HG03571 (cell line): Measurements from ENCODE around the gene DTWD2.

Experiments used
- ATAC-seq: cut with Tn5 transposase; IDR thresholded peaks from one replicate; pipeline ENCODE4 v1.9.1; 2021; ENCODE audit not compliant: unreplicated experiment

The DTWD2 gene, protein sequence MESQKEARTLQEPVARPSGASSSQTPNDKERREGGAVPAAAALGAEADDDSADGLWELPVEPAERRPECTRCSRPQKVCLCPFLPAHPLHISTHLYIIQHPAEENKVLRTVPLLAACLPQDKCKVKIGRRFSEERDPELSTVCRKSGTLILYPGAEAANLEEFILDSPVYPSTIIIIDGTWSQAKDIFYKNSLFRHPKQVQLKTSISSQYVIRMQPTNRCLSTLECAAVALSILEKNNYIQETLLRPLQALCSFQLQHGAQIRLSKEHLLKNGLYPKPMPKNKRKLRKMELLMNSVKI

GRCh38 chr5:118987988-118988865 is at the start of gene DTWD2:
Gene DTWD2 (minus strand): TSS chr5:118988547. CDS start chr5:118988511, 36 bp downstream.
- peak; percentile 98 for ATAC-seq

DNA sequence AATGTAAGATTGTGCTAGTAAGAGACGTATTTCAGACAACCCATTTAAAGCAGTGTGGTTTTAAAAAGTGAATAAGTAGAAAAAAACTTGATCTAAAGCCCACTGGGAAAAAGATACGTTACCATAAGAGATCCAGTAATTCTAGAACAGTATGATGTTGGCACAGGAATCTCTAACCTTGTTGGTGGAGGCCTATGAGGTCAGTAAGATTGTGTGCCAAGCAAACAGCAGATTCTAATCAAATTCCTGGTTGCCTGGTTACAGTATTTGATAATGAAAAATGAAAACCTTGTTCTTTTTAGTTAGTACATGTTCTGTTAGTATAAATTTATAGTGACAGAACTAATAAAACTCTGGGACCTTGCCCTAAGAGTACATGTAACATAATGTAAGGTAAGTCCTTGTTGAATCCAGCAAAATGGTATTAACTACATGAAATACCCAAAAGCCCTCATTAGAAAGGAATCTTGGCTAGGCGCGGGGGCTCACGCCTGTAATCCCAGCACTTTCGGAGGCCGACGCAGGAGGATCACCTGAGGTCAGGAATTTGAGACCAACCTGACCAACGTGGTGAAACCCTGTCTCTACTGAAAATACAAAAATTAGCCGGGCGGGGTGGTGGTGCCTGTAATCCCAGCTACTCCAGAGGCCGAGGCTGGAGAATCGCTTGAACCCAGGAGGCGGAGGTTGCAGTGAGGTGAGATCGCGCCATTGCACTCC is 49.3 kb upstream of the DTWD2 start:
- no peak for ATAC-seq

DNA sequence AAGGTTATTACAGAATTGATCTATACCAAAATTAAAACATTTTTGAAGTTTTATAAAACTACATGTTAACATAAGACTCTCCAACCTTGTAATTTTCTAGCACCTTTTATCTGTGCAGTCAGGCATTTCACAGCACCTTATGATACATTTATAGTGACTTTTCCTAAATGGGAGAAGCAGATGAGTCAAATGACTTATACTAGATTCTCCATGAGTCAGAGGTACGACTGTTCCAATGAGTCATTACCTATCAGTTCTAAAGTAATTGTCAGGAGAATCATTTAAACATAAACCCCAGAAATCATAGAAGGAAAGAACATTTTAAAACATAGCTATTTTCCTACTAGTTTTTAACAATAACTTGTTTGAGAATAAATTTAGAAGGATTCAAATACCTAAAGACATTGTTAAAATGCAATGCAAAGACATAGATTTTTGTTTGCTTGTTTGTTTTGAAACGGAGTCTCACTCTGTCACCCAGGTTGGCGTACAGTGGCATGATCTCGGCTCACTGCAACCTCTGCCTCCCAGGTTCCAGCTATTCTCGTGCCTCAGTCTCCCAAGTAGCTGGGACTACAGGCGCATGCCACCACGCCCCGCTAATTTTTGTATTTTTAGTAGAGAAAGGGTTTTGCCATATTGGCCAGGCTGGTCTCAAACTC is 47.9 kb upstream of the DTWD2 start:
- no peak for ATAC-seq

DNA sequence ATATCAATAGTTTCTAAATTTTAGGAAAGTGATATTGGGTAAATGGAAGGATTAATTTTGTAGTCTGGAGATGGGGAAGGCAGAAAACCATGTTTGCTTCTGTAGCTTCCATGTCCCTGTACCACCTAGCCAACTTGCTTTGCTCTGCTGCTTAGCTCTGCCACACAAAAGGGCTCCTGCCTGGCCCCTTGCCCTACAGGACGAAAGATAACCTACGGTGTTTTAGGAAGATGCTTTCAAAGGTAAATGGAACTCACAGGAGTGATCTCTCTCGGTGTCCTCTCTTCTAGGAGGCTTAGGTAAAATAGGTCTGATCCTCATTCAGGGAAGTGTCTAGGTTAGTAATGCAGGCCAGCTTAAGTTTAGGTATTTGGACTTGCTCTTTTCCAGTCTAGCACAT is 44.8 kb upstream of the DTWD2 start:
- ATAC-seq, result no peak

DNA sequence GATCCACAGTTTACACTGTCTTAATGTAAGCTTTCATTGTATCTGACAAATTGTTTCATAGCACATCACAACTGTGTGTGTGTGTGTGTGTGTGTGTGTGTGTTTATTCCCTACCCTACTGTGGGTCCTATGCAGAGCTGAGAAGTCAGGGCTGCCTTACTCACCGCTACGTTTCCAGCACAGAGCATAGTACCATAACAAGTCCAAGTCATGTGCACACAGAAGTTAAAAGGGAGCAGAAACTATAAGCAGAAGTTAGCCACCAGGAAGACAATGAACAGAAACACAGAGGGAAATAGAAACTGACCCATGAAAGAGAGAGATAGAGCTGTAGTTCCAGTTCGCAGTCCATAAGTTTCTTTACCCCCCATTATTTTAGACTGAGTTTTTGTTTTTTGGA is 44.3 kb upstream of the DTWD2 start:
- ATAC-seq, result peak; percentile 35

DNA sequence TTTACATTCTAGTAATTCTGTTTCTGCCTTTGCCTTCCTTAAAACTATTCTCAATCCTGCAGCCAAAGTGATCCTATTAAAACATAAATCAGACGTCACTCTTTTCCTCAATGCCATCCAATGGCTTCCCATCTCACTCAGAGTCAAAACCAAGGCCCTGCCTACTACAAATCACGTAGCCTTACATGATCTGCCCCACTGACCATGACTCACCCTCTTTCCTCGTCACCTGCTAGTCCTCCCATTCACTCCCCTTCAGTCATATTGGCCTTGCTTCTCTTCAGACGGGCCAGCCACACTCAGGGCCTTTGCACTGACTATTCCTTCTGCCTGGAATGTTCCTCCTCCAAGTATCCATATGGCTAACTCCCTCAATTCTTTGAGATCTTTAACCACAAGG is 43.6 kb upstream of the DTWD2 start:
- ATAC-seq, result peak; percentile 43

DNA sequence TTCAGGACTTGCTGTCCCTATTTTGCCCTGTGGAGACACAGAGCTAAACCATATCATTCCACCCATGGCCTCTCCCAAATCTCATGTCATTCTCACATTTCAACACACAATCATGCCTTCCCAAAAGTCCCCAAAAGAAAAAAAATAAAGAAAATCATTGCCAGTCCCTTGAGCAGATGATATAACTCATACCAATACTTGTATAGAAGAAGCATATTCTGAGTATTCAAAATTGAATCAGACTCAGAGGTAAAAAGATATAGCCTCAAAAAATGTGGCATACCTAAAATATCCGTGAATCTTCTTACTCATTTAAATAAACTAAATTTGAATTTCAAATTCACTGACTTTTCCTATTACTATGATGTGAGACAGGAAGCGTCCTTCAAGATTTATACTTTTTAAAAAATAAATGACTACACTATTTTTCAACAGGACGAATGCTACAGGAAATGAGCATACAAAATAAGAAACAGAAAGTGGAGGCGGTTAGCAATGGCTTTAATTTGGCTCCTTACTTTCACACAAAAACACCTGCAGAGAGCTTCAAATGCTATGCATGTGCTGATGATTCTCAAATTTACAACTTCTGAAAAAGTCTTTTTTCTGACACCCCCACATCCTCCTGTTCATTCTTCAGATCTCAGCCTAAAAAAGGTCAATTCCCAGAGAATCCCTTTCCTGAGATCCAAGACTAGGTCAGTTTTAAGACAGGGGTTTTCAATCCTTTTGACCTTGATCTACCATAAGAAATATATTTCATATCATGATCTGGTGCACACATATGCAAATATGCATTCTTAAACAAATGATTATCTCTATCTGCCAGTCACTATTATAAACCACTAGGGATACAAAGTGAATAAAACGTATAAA is 42.9 kb upstream of the DTWD2 start:
- peak; percentile 63 for ATAC-seq

DNA sequence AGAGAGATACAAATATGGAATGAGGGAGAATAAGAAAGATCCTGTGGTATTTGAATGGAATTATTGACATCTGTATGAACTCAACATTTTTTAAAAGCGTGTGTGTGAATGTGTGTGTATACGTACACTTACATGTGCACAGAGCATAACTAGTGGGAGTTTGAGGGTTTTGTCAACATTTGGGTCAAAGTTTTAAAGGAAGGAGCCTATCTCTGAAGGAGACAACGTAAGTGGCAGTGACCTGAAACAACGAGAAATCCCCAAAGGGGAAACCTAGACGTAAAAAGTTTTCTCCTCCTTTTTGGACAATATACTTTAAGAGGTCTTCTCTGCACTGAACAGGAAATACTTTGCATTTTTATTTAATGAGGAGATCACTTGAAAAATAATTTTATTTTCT is 40.2 kb upstream of the DTWD2 start:
- no peak for ATAC-seq

DNA sequence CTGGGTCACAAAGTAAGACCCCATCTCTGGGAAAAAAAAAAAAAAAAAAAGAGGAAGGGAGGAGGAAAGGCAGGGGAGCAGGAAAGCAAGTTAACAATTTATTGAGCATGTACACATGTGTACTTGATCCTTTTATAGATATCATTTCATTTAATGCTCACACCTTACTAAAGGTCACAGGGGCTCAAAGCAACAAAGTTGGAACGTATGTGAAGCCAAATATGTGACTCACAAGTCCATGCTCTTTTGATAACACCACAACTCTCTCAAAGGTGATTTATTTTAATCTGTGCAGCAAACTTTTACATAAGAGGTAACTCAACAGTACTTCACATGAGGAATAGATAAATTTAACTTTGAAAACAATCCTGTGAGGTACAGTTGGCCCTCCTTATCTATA is 34.4 kb upstream of the DTWD2 start:
- ATAC-seq, result no peak

- no peak for ATAC-seq
Measured at GRCh38 chr5:119022017-119022745, 33.8 kb upstream of the DTWD2 start.

DNA sequence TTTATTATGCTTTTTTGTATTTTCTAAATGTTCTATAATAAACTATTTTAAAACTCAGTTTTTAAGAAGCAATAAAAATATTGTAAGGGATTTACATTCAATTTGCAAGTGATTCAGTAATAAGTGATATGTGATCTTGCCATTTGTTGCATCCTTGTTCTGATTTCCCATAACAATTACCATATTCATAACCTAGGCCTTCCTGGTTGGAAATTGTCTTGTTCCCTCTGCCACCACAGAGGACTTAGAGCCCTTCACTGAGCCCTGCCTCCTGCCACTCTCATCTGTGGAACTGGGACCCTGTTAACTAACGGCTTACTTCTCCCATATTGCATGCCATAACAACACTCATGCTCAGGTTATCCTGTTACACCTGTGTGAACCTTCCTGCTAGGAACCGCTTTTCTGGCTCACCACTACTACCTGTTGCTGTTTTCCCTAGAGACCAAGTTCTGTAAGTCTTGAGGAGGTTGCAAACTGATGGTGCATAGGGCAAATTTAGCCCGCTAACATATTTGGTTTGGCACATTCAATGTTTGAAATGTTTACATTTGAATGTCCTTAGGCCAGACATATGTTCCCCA is 32.9 kb upstream of the DTWD2 start:
- no peak for ATAC-seq

DNA sequence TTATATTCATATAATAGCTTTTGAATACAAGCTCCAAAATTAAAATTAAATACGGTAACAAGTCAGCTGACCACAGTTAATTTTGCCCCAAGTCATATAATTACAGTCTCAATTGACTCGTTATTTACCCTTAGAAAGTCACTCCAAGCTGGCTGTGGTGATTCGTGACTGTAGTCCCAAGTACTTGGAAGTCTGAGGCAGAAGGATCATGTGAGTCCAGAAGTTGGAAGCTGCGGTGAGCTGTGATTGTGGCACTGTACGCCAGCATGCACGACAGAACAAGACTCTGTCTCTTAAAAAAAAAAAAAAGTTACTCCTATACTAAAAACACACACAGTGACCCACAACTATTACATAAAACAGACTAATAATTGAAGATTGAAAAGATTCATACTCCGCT is 31.6 kb upstream of the DTWD2 start:
- ATAC-seq, result no peak

DNA sequence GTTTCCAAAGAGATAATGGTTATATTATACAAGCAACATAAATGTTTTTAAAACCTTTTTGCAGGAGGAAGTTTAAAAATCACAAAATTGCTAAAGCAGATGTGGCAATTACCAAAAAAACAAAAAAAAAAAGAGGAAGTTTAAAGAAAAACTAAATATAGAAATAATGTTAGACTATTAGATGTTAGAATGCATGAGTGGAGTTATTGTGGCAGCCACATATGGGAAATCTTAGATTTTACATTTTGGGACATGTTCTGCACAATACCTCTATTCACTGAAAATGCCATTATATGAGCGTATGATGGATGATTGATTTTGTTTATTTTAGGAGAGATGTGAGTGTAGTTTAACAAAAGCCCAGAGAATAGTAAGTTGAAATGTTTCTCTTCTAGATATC is 31.2 kb upstream of the DTWD2 start:
- no peak for ATAC-seq

- ATAC-seq, result no peak
Measured at GRCh38 chr5:119017994-119018393, 29.6 kb upstream of the DTWD2 start.

DNA sequence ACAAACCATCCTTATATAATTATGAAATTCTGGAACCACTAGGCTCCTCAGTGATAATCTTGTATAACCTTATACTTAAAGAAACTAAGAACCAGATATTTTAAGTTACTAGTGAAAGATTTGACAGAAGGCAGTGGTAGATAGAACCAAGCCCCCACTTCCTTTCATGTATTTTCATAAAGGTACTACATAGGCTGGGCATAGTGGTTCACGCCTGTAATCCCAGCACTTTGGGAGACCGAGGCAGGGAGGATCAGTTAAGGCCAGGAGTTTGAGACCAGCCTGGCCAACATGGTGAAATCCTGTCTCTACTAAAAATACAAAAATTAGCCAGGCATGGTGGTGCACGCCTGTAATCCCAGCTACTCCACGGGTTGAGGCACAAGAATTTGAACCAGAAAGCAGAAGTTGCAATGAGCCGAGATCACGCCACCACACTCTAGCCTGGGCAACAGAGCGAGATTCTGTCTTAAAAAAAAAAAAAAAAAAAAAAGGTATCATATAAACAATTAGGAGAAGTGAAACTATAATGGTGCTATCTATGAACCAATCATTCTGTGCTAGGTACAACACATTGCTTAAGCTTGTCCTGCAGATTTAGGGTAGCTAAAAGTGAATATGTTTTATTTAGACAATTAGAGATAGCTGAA is 27.9 kb upstream of the DTWD2 start:
- ATAC-seq, result peak; percentile 88

DNA sequence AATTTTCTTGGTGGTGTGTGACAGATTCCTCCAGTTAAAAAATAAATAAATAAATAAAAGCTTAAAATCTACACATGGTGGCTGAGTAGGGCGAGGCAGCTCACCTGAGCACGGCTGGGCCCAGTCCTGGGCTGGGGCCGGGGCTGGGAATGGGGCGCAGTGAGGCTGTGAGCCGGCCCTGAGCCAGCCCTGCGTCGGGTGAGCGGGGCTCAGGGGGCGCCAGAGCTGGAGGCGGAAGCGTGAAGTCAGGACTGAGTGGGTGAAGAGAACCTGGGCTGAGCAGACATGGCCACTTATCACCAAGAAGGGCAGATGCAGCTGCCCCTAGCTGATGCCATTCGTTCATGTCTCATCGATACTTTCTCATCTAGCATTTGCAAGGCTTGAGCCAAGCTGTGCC is 22.8 kb upstream of the DTWD2 start:
- ATAC-seq, result no peak

DNA sequence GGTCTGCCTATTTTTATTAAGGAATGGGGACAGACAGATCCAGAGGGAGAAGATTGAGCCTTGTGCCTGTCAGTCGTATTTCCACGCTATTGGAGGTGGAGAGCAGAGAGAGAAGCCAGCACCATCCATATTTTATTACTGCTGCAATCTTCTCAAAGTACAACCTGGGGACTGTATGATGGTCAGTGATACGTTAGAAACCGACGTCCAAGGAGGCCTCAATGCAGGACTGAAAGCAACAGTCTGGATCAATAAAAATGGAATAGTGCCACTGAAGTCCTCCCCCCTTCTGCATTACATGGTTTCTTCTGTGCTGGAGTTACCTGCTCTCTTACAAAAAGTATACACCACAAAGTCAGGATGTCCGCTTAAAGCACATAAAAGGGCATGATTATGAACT is 21.9 kb upstream of the DTWD2 start:
- ATAC-seq, result no peak

DNA sequence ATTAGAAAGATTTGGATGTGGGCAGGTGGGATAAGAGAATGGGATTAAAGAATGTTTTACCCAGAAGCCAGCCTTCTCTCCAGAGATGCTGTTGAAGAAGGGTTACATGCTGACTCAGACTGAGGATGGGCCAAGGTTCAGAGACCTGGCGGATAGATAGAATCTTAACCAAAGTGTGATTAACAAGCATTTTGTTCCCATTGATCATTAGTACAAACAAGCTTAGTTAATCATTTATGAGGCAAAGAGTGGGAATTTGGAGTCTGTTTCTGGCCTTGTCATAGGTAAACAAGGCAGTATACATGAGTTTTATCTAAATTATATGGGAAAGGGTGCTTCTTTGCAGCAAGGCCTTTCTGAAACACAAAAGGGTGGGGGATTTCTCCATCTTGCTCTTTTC is 20.8 kb upstream of the DTWD2 start:
- no peak for ATAC-seq

DNA sequence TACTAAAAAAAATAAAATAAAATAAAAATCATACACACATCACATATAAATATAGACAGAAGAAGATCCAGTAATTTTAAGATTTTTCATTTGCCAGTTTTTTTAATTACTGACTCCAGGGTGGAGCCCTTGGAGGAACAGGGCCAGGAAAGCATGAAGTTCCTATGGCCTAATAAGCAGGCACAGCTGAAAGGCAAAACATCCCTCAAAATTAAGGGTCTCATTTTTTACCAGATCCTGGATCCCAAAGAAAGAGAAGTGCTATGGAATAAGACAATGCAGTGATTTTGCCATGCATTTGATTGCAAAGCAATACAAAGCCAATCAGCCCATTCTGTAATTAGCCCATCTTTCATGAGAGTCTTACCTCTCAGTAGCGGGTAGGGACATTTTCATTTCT is 11.3 kb upstream of the DTWD2 start:
- no peak for ATAC-seq
